ENCODE measurements around the gene DLEU7.

DNA sequence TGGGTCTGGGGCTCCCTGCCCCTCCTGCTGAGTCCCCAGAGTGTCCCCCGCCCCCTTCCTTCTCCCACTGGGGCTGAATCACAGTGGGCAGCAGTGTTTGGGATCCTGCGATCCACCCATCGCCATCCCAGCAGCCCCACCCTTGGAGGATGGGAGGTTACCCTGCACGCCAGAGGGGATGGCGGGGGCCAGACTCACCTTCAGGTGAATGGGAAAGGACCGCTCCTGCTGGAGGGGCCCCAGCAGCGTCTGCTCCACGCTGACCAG, 569 bp downstream of the DLEU7 start:
- TF ChIP-seq, protein P1, sequence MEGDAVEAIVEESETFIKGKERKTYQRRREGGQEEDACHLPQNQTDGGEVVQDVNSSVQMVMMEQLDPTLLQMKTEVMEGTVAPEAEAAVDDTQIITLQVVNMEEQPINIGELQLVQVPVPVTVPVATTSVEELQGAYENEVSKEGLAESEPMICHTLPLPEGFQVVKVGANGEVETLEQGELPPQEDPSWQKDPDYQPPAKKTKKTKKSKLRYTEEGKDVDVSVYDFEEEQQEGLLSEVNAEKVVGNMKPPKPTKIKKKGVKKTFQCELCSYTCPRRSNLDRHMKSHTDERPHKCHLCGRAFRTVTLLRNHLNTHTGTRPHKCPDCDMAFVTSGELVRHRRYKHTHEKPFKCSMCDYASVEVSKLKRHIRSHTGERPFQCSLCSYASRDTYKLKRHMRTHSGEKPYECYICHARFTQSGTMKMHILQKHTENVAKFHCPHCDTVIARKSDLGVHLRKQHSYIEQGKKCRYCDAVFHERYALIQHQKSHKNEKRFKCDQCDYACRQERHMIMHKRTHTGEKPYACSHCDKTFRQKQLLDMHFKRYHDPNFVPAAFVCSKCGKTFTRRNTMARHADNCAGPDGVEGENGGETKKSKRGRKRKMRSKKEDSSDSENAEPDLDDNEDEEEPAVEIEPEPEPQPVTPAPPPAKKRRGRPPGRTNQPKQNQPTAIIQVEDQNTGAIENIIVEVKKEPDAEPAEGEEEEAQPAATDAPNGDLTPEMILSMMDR (IDR thresholded peaks at IDR 0.05), result no peak
- no peak for TF ChIP-seq POLR2A (IDR thresholded peaks at IDR 0.05)

Measured in testis (tissue), 2 donors.